ENCODE data around the gene PLEKHB2. TPM values are rescaled to one million over a fixed set of nuclear protein-coding genes. Genes with fewer than 3 reads are reported as not detected.
"Not testable (repeated sequence)": the region's sequence is repeated elsewhere in the genome, so short reads cannot be mapped to it uniquely, and the experiment has no call there.

The PLEKHB2 gene
- total RNA-seq, 1 experiment from 2014 or later, result 55.0 TPM

GRCh38 chr2:131178050-131178449, 72.9 kb downstream of the PLEKHB2 start:
- not testable (repeated sequence) for H3K4me3 ChIP-seq (ENCODE audit: low read length); H3K9me2 ChIP-seq (replicated peaks; ENCODE audit: insufficient read depth, low read length); H3K27ac ChIP-seq (ENCODE audit: low read length); H2AFZ ChIP-seq (ENCODE audit: low read length); H3K9ac ChIP-seq (ENCODE audit: low read length); H3K4me1 ChIP-seq (ENCODE audit: low read length); H3K9me3 ChIP-seq (ENCODE audit: low read length); H4K20me1 ChIP-seq (ENCODE audit: insufficient read depth, low read depth, low read length); H3K79me2 ChIP-seq (ENCODE audit: low read length); H3K36me3 ChIP-seq (ENCODE audit: insufficient read depth, low read length); H3K27me3 ChIP-seq (ENCODE audit: low read length); H3K4me2 ChIP-seq (ENCODE audit: low read depth, low read length, poor library complexity, severe bottlenecking)
- peak; percentile 7 for DNase-seq

DNA sequence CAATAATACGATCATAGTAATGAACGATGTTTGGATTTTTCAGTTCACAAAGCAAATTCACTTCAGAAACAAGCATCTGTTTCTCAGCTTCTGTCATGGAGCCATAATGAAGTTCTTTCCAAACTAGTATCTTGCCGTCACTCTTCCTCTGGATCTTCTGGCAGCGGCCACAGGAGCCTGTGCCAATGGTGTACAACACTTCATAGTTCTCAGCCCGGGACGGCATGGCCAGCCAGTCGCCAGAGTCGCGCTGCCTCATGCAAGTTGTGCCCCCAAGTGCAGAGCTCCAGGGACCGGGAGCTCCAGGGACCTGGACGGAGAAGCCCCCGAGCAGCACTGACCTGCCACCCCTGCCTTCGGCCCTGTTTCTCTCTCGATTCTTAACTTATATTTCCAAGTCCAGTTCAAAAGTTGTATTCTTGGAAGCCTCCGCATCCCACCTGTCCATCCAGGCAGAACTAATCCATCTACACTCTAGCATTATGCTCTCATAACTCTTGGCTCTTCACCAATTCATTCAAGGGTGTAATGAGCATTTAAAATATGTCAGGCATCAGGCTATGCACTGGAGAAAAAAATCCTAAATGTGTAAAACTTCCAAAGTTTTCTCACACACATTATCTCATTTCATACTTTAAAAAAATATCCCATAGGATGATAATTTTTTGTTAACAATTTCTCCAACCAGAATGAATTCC, 73.7 kb downstream of the PLEKHB2 start:
- not testable (repeated sequence) for H2AFZ ChIP-seq (ENCODE audit: low read length); H3K27me3 ChIP-seq (ENCODE audit: low read length); H3K4me2 ChIP-seq (ENCODE audit: low read depth, low read length, poor library complexity, severe bottlenecking); H3K27ac ChIP-seq (ENCODE audit: low read length); H3K4me3 ChIP-seq (ENCODE audit: low read length); H3K36me3 ChIP-seq (ENCODE audit: insufficient read depth, low read length); DNase-seq; H3K9me3 ChIP-seq (ENCODE audit: low read length); H3K9ac ChIP-seq (ENCODE audit: low read length); H3K79me2 ChIP-seq (ENCODE audit: low read length); H3K4me1 ChIP-seq (ENCODE audit: low read length); H4K20me1 ChIP-seq (ENCODE audit: insufficient read depth, low read depth, low read length); H3K9me2 ChIP-seq (replicated peaks; ENCODE audit: insufficient read depth, low read length)

- H3K9me2 ChIP-seq (replicated peaks; ENCODE audit: insufficient read depth, low read length); H3K9me3 ChIP-seq (ENCODE audit: low read length); H3K4me3 ChIP-seq (ENCODE audit: low read length); H3K36me3 ChIP-seq (ENCODE audit: insufficient read depth, low read length); H3K27me3 ChIP-seq (ENCODE audit: low read length); H3K4me2 ChIP-seq (ENCODE audit: low read depth, low read length, poor library complexity, severe bottlenecking); DNase-seq; H3K27ac ChIP-seq (ENCODE audit: low read length); H3K9ac ChIP-seq (ENCODE audit: low read length); H3K79me2 ChIP-seq (ENCODE audit: low read length); H2AFZ ChIP-seq (ENCODE audit: low read length); H3K4me1 ChIP-seq (ENCODE audit: low read length); H4K20me1 ChIP-seq (ENCODE audit: insufficient read depth, low read depth, low read length): not testable (repeated sequence)
Observed at GRCh38 chr2:131181451-131181850, 76.3 kb downstream of the PLEKHB2 start.

DNA sequence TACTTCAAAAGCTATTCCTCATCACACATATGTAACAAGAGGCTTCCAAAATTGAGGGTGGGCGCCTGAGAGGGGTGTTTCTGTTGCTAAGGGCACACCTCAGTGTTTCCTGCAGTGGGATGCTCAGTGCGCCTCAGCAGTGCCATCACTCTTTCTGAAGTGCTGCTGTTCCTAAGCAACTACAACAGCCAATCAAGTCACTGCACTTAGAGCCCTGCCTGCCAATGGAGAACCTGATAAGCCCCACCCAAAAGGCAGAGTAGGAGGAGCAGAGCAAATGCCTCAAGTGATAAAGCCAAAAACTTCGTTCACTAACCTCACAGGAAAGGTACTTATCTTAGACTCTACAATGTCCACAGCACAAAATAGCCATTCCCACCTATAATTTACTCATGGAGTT, 88.3 kb downstream of the PLEKHB2 start:
- H3K9me3 ChIP-seq (ENCODE audit: low read length); H3K79me2 ChIP-seq (ENCODE audit: low read length); H3K36me3 ChIP-seq (ENCODE audit: insufficient read depth, low read length); H4K20me1 ChIP-seq (ENCODE audit: insufficient read depth, low read depth, low read length); H3K9ac ChIP-seq (ENCODE audit: low read length); H3K27me3 ChIP-seq (ENCODE audit: low read length); H3K9me2 ChIP-seq (replicated peaks; ENCODE audit: insufficient read depth, low read length); H2AFZ ChIP-seq (ENCODE audit: low read length); H3K4me3 ChIP-seq (ENCODE audit: low read length); H3K27ac ChIP-seq (ENCODE audit: low read length): not testable (repeated sequence)
- Histone ChIP-seq H3K4me1 (ENCODE audit: low read length) (peaks cover 13% of the 10 kb centered on the region), H3K4me2 (ENCODE audit: low read depth, low read length, poor library complexity, severe bottlenecking) (peak overlapping the region; percentile 47)
- peak; percentile 71 for DNase-seq

- H3K9ac ChIP-seq (ENCODE audit: low read length); H3K4me2 ChIP-seq (ENCODE audit: low read depth, low read length, poor library complexity, severe bottlenecking); H3K9me3 ChIP-seq (ENCODE audit: low read length); H4K20me1 ChIP-seq (ENCODE audit: insufficient read depth, low read depth, low read length); H2AFZ ChIP-seq (ENCODE audit: low read length); H3K27ac ChIP-seq (ENCODE audit: low read length); DNase-seq; H3K4me3 ChIP-seq (ENCODE audit: low read length); H3K36me3 ChIP-seq (ENCODE audit: insufficient read depth, low read length); H3K9me2 ChIP-seq (replicated peaks; ENCODE audit: insufficient read depth, low read length); H3K79me2 ChIP-seq (ENCODE audit: low read length); H3K27me3 ChIP-seq (ENCODE audit: low read length): not testable (repeated sequence)
- H3K4me1 ChIP-seq (ENCODE audit: low read length), result peaks cover 13% of the 10 kb centered on the region
Observed at GRCh38 chr2:131196186-131196585, 91.0 kb downstream of the PLEKHB2 start.

Small RNA genes within 50 kb of the gene (small RNA-seq; reads per million reads assigned to genes)
- not detected for gene AC009477.1

Other genes with a start within 250 kb of the PLEKHB2 start
- gene FAM168B, start 11.9 kb upstream of the PLEKHB2 start, total RNA-seq (2014; rRNA removed; shearing (Covaris generic); ENCODE audit: low replicate concordance), result 43.2 and 62.7 TPM in 2 replicates
- 1.5 and 1.7 TPM in 2 replicates for gene POTEE, start 104.2 kb downstream of the PLEKHB2 start, total RNA-seq (2014; rRNA removed; shearing (Covaris generic); ENCODE audit: low replicate concordance)

Data from Karpas-422 (cell line).